Tibial nerve (tissue), 3 donors: ENCODE data around the gene PLEKHB1.

Experiments used
- CTCF ChIP-seq, 5 experiments: fragments of 200-600 bp in 3 of 5; fragments of 450-650 bp in 2 of 5; sonication (generic) in 3 of 5; IDR thresholded peaks; one replicate each; pipeline ENCODE4 v1.5.1; 2016 to 2019; ENCODE audit warnings: antibody characterized with exemption in 5 of 5, mild to moderate bottlenecking in 3 of 5, moderate library complexity in 2 of 5
- POLR2A ChIP-seq, 2 donors: fragments of 450-650 bp; IDR thresholded peaks; one replicate each; pipeline ENCODE4 v1.6.1; 2017; ENCODE audit warnings: antibody characterized with exemption in 2 of 2, mild to moderate bottlenecking in 2 of 2, moderate library complexity in 2 of 2

- TF ChIP-seq CTCF (IDR thresholded peaks at IDR 0.05), result no peak
- TF ChIP-seq POLR2A (IDR thresholded peaks at IDR 0.05), result no peak
Observed at GRCh38 chr11:73648121-73648520, 1.7 kb downstream of the PLEKHB1 start.
